Stimulated activated CD4-positive, alpha-beta T cell treated with anti-CD3 and anti-CD28 coated beads, Interleukin-4, amount 100 ng/mL, for 48 hours (primary cell): ENCODE measurements around the gene HSPBP1.

Experiments
- DNase-seq, 2 donors: peaks; one replicate each; pipeline ENCODE4 v3.0.0-alpha.2; 2020; ENCODE audit warnings: low read depth in 2 of 2

Gene HSPBP1

GRCh38 chr19:55304980-55305379, 25.1 kb upstream of the HSPBP1 start:
- no peak for DNase-seq

DNA sequence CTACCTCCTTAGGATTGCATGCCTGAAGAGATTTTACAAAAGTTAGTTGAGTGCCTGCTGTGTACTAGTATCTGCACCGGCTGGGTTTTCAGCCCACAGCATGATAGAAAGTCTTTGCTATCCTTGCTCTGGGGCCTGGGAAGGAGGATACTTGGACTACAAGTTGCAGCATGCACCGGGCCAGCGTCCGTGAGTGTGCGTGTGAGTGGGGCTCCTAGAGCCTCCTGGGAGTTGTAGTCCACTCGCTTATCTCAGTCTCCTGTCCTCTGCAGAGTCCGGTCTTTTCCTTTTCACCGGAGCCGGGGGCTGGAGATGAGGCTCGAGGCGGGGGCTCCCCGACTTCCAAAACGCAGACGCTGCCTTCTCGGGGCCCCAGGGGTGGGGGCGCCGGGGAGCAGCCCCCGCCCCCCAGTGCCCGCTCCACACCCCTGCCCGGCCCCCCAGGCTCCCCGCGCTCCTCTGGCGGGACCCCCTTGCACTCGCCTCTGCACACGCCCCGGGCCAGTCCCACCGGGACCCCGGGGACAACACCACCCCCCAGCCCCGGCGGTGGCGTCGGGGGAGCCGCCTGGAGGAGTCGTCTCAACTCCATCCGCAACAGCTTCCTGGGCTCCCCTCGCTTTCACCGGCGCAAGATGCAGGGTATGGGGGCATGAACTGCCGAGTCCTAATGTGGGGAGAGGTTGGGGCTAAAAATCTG, 24.5 kb upstream of the HSPBP1 start:
- DNase-seq = peak in 1 of 2 donors; percentile 27

DNA sequence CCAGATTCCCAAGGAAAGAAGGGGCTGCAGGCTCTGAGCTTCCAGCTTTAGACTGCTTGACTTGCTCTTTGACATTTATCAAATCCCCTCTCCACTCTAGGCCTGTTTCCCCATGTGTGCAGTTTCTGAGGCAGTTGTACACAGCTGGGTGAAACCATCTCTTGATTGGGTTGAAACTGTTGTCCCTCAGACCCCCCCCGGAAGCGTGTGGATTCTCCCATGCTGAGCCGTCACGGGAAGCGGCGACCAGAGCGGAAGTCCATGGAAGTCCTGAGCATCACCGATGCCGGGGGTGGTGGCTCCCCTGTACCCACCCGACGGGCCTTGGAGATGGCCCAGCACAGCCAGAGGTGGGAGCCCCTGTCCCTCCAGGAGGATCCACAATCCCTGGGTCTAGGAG, 23.6 kb upstream of the HSPBP1 start:
- no peak for DNase-seq

GRCh38 chr19:55302318-55302703, 22.4 kb upstream of the HSPBP1 start:
- DNase-seq = no peak

DNA sequence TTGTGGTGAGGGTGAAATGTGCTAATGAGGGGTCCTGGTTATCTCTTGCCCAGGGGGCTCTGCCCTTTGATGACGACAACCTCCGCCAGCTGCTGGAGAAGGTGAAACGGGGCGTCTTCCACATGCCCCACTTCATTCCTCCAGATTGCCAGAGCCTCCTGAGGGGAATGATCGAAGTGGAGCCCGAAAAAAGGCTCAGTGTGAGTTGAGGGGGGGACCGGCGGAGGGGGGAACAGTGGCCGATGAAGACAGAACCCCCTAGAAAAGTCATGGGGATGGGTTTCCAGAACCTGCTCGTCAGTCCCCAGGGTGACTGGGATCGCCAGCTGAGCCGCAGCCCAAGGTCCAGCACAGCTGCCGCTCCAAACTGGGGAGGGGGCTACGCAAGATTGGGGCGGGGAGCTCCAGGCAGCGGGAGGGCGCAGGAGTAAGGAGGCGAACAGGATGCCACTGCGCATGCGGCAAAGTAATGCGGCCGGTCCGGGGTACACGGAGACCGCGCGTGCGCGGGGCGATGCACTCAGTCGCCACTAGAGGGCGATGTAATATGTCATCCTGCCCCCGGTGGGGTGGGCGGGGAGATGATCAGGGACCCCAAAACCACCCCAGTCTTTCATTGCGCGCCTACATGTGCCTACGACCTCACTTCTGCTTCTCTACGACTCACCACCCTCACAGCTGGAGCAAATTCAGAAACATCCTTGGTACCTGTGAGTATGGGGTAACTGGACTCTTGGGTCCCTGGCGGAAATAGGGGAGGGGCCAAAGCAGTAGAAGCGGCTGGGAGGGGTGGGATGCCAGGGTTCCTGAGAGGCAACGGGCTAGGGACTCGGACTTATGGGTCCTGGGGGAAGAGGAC, 21.8 kb upstream of the HSPBP1 start:
- peak; percentile 91 to 97 for DNase-seq

DNA sequence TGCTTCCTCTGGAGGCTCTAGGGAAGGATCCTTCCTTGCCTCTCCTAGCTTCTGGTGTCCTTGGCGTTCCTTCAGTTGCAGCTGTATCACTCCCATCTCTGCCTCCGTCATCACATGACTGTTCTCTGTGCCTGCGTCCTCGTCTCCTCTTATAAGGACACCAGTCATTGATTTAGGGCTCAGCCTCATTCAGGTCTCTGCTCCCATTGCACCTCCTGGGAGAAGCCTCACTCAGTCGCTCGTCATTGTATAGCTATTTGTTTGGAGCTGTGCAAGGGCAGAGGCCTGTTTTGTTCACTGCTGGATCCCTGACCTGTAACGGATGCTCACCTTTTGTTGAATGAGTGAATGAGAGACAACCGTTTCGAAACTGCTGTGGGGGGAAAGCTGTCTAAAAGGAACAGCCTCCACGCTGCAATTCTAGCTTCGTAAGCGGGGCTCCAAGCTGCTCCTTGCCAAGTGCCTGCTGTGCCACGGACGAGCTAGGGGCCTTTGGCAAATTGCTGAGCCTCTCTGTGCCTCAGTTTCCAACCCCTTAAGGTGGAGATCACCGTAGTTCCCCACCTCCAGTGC, 21.1 kb upstream of the HSPBP1 start:
- no peak for DNase-seq

DNA sequence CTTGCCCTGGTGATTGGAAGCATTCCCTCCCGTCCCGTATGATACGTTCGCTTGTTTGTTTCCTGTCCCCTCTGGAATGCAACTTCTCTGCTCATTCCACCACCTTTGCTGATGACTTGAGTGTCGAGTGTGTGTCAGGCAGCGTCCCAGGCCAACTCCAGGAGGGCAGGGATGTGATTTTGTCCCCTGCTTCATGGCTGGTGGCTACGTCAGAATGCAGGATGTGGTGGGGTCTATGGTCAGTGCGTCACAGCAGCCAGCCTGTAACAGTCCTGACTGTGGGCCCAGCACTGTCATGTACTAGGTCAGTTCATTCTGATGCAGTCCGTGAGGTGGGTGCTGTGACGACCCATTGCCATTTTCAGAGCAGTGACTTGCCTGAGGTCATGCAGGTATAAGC, 20.1 kb upstream of the HSPBP1 start:
- no peak for DNase-seq

- DNase-seq = no peak
These were observed 17.4 kb upstream of the HSPBP1 start for GRCh38 chr19:55297267-55297666.

DNA sequence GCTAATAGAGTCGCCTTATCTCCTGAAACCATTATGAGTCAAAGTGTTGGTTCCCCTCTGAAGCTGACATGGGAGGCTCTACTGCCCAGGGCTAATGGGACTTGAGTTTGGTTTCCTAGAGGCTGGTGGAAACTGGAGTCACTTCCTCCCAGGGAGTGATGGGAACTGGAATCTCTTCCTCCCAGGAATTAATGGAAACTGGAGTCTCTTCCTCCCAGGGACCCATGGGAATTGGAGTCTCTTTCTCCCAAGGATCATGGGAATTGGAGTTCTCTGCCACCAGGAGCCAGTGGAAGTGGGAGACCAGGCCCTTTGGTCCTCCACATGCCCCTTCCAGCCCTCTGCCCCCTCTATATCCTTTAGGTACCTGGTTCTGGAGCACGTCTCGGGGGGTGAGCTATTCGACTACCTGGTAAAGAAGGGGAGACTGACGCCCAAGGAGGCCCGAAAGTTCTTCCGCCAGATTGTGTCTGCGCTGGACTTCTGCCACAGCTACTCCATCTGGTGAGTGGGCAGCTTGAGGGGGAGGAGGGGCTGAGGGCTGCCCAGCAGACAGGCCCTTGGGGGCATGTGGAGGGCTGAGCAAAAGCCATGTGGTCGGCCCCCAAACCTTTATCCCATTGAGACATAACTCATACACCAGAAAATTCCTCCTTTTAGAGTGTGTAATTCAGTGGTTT, 9.3 kb upstream of the HSPBP1 start:
- DNase-seq = no peak

GRCh38 chr19:55287361-55288079, 7.6 kb upstream of the HSPBP1 start:
- DNase-seq = no peak

GRCh38 chr19:55285229-55285890, 5.5 kb upstream of the HSPBP1 start:
- DNase-seq = no peak

GRCh38 chr19:55284405-55285058, 4.6 kb upstream of the HSPBP1 start:
- no peak for DNase-seq

GRCh38 chr19:55283548-55284377, 3.9 kb upstream of the HSPBP1 start, which contains the start of gene BRSK1:
BRSK1 (plus strand) TSS chr19:55283997; CDS start chr19:55284443, 446 bp downstream.
- peak; percentile 21 to 32 for DNase-seq

GRCh38 chr19:55279340-55279739, 570 bp downstream of the HSPBP1 start:
- DNase-seq = no peak

- no peak for DNase-seq
These were observed 1.3 kb downstream of the HSPBP1 start for GRCh38 chr19:55278391-55279135.

- DNase-seq = no peak
These were observed 2.4 kb downstream of the HSPBP1 start for GRCh38 chr19:55277494-55277893.

- no peak for DNase-seq
These were observed 3.0 kb downstream of the HSPBP1 start for GRCh38 chr19:55276720-55277430.
